Skeletal muscle cell (primary cell): ENCODE measurements around the gene GAK.
"Not testable (repeated sequence)": the region's sequence is repeated elsewhere in the genome, so short reads cannot be mapped to it uniquely, and the experiment has no call there.

ENCODE experiments used
- DNase-seq: peaks from one replicate; pipeline ENCODE4 v3.0.0-alpha.2; 2010; ENCODE audit warnings: low read depth
- H3K4me3 ChIP-seq: 2 replicates; pipeline ENCODE4 v1.5.1; 2011; ENCODE audit warnings: low read depth, mild to moderate bottlenecking, control low read depth, low read length, moderate library complexity

GAK gene

GRCh38 chr4:955161-955921 is 23.2 kb upstream of the GAK start:
- DNase-seq: no peak
- no peak overlapping the region for H3K4me3 ChIP-seq

- H3K4me3 ChIP-seq: no peak overlapping the region
- DNase-seq: no peak
These were observed 22.3 kb upstream of the GAK start for GRCh38 chr4:954211-955020.

GRCh38 chr4:953574-953915 is 21.4 kb upstream of the GAK start:
- H3K4me3 ChIP-seq: no peak overlapping the region
- DNase-seq: no peak

- H3K4me3 ChIP-seq: no peak overlapping the region
- DNase-seq: no peak
These were observed 20.9 kb upstream of the GAK start for GRCh38 chr4:952881-953573.

- no peak overlapping the region for H3K4me3 ChIP-seq
- no peak for DNase-seq
These were observed 19.7 kb upstream of the GAK start for GRCh38 chr4:951594-952468.

GRCh38 chr4:951186-951585 is 19.1 kb upstream of the GAK start:
- no peak overlapping the region for H3K4me3 ChIP-seq
- no peak for DNase-seq

GRCh38 chr4:950136-951020 is 18.3 kb upstream of the GAK start:
- no peak overlapping the region for H3K4me3 ChIP-seq
- no peak for DNase-seq

GRCh38 chr4:949656-950055 is 17.5 kb upstream of the GAK start:
- H3K4me3 ChIP-seq: no peak overlapping the region
- DNase-seq: no peak

GRCh38 chr4:948936-949300 is 16.8 kb upstream of the GAK start:
- H3K4me3 ChIP-seq: no peak overlapping the region
- DNase-seq: no peak

GRCh38 chr4:948101-948935 is 16.2 kb upstream of the GAK start:
- no peak overlapping the region for H3K4me3 ChIP-seq
- no peak for DNase-seq

GRCh38 chr4:947491-947971 is 15.4 kb upstream of the GAK start:
- no peak overlapping the region for H3K4me3 ChIP-seq
- DNase-seq: no peak

GRCh38 chr4:946517-947471 is 14.7 kb upstream of the GAK start:
- no peak overlapping the region for H3K4me3 ChIP-seq
- DNase-seq: no peak

GRCh38 chr4:946103-946450 is 14.0 kb upstream of the GAK start:
- DNase-seq: no peak
- no peak overlapping the region for H3K4me3 ChIP-seq

GRCh38 chr4:945274-946102 is 13.4 kb upstream of the GAK start:
- no peak for DNase-seq

GRCh38 chr4:939508-939907 is 7.4 kb upstream of the GAK start:
- H3K4me3 ChIP-seq, DNase-seq: not testable (repeated sequence)

More at GRCh38 chr4:945274-946102, 13.4 kb upstream of the GAK start:
- H3K4me3 ChIP-seq: no peak overlapping the region

- no peak for DNase-seq
These were observed 576 bp upstream of the GAK start for GRCh38 chr4:932713-933070.

More at GRCh38 chr4:932713-933070, 576 bp upstream of the GAK start:
- H3K4me3 ChIP-seq: peak overlapping the region; percentile 72
